Measurements from ENCODE around the gene SLC13A3. TPM values are rescaled to one million over a fixed set of nuclear protein-coding genes. Genes with fewer than 3 reads are reported as not detected.

Gene SLC13A3
- total RNA-seq, 1 experiment from 2014 or later, result not detected

- intact Hi-C loops (cut with micrococcal nuclease; ENCODE audit: unreplicated experiment), result no loop called here
- H3K36me3 Mint-ChIP-seq (ENCODE audit: insufficient read depth, unreplicated experiment), result no peaks in the 10 kb centered on the region
- DNase-seq, result no peak
- H3K4me3 Mint-ChIP-seq (ENCODE audit: low read depth, unreplicated experiment), result no peak overlapping the region
- no TSS peak for BruUV-seq (replicated peaks)
- no peak for TF ChIP-seq CTCF (IDR thresholded peaks at IDR 0.05; ENCODE audit: unreplicated experiment)
- H3K9me3 Mint-ChIP-seq (ENCODE audit: low read depth, unreplicated experiment), result peaks cover 4% of the 10 kb centered on the region
- CTCF ChIA-PET, result no interaction called here
- no peak overlapping the region for H3K27ac Mint-ChIP-seq (ENCODE audit: unreplicated experiment)
- no peaks in the 10 kb centered on the region for H3K4me1 Mint-ChIP-seq (ENCODE audit: low read depth, unreplicated experiment)
- peaks cover 33% of the 10 kb centered on the region for H3K27me3 Mint-ChIP-seq (ENCODE audit: unreplicated experiment)
These were observed 43.3 kb downstream of the SLC13A3 start for GRCh38 chr20:46607849-46608497.

GRCh38 chr20:46607191-46607848 is 43.9 kb downstream of the SLC13A3 start:
- no peak for TF ChIP-seq CTCF (IDR thresholded peaks at IDR 0.05; ENCODE audit: unreplicated experiment)
- no peaks in the 10 kb centered on the region for H3K4me1 Mint-ChIP-seq (ENCODE audit: low read depth, unreplicated experiment)
- intact Hi-C loops (cut with micrococcal nuclease; ENCODE audit: unreplicated experiment), result no loop called here
- CTCF ChIA-PET, result no interaction called here
- no peak for DNase-seq
- no TSS peak for BruUV-seq (replicated peaks)
- H3K36me3 Mint-ChIP-seq (ENCODE audit: insufficient read depth, unreplicated experiment), result no peaks in the 10 kb centered on the region
- no peak overlapping the region for H3K4me3 Mint-ChIP-seq (ENCODE audit: low read depth, unreplicated experiment)
- H3K27ac Mint-ChIP-seq (ENCODE audit: unreplicated experiment), result no peak overlapping the region
- H3K27me3 Mint-ChIP-seq (ENCODE audit: unreplicated experiment), result peaks cover 33% of the 10 kb centered on the region
- H3K9me3 Mint-ChIP-seq (ENCODE audit: low read depth, unreplicated experiment), result peaks cover 4% of the 10 kb centered on the region

- no peak for TF ChIP-seq CTCF (IDR thresholded peaks at IDR 0.05; ENCODE audit: unreplicated experiment)
- intact Hi-C loops (cut with micrococcal nuclease; ENCODE audit: unreplicated experiment), result no loop called here
- Mint-ChIP-seq H3K4me1 (ENCODE audit: low read depth, unreplicated experiment) (no peaks in the 10 kb centered on the region), H3K4me3 (ENCODE audit: low read depth, unreplicated experiment) (no peak overlapping the region), H3K9me3 (ENCODE audit: low read depth, unreplicated experiment) (peaks cover 4% of the 10 kb centered on the region), H3K27ac (ENCODE audit: unreplicated experiment) (no peak overlapping the region), H3K27me3 (ENCODE audit: unreplicated experiment) (peaks cover 34% of the 10 kb centered on the region), H3K36me3 (ENCODE audit: insufficient read depth, unreplicated experiment) (no peaks in the 10 kb centered on the region)
- DNase-seq, result no peak
- CTCF ChIA-PET, result no interaction called here
- BruUV-seq (replicated peaks), result no TSS peak
These were observed 44.5 kb downstream of the SLC13A3 start for GRCh38 chr20:46606817-46607190.

- H3K27ac Mint-ChIP-seq (ENCODE audit: unreplicated experiment), result no peak overlapping the region
- H3K4me3 Mint-ChIP-seq (ENCODE audit: low read depth, unreplicated experiment), result no peak overlapping the region
- no TSS peak for BruUV-seq (replicated peaks)
- CTCF ChIA-PET, result no interaction called here
- TF ChIP-seq CTCF (IDR thresholded peaks at IDR 0.05; ENCODE audit: unreplicated experiment), result no peak
- intact Hi-C loops (cut with micrococcal nuclease; ENCODE audit: unreplicated experiment), result no loop called here
- no peaks in the 10 kb centered on the region for H3K4me1 Mint-ChIP-seq (ENCODE audit: low read depth, unreplicated experiment)
- H3K9me3 Mint-ChIP-seq (ENCODE audit: low read depth, unreplicated experiment), result peaks cover 4% of the 10 kb centered on the region
- peaks cover 34% of the 10 kb centered on the region for H3K27me3 Mint-ChIP-seq (ENCODE audit: unreplicated experiment)
- H3K36me3 Mint-ChIP-seq (ENCODE audit: insufficient read depth, unreplicated experiment), result no peaks in the 10 kb centered on the region
- no peak for DNase-seq
These were observed 45.1 kb downstream of the SLC13A3 start for GRCh38 chr20:46605978-46606816.
